ENCODE data around the gene CDK16. TPM values are rescaled to one million over a fixed set of nuclear protein-coding genes. Genes with fewer than 3 reads are reported as not detected.
A peak's percentile ranks its signal among the peaks of the same experiment; 100 is the strongest.

CDK16 gene
- total and polyA plus RNA-seq, 2 of the 13 experiments (the other 11 are each of a cell fraction or from before 2014, with no cell fraction given), result 64.5 to 225 TPM

GRCh38 chrX:47232803-47233332 is 14.4 kb downstream of the CDK16 start, which contains the start of gene USP11 (continued):
- TF ChIP-seq ZNF609 (CRISPR knock-in tag; IDR thresholded peaks at IDR 0.05; ENCODE audit: borderline replicate concordance) (no peak), GATAD2A (CRISPR knock-in tag; IDR thresholded peaks at IDR 0.05) (peak; percentile 13; the same call in 1 of the 2 replicates), ZBTB10 (CRISPR knock-in tag; IDR thresholded peaks at IDR 0.05; ENCODE audit: borderline replicate concordance) (peak; percentile 80; the same call in 1 of the 2 replicates), POLR2G (IDR thresholded peaks at IDR 0.05; ENCODE audit: low read depth, low read length) (peak; percentile 87), ZBTB20 (CRISPR knock-in tag; IDR thresholded peaks at IDR 0.05; ENCODE audit: borderline replicate concordance, low read depth) (0 out of 2 replicates have a peak, but pooled peaks have one; percentile 38), ELF3 (CRISPR knock-in tag; IDR thresholded peaks at IDR 0.05) (peak; percentile 39; the same call in 1 of the 2 replicates), HOXA3 (CRISPR knock-in tag; IDR thresholded peaks at IDR 0.05) (peak; percentile 79), NFAT5 (CRISPR knock-in tag; IDR thresholded peaks at IDR 0.05) (peak; percentile 31; the same call in 1 of the 2 replicates), ZSCAN30 (CRISPR knock-in tag; IDR thresholded peaks at IDR 0.05) (no peak), PITX1 (CRISPR knock-in tag; IDR thresholded peaks at IDR 0.05) (peak; percentile 18; the same call in 1 of the 2 replicates), KDM2A (CRISPR knock-in tag; IDR thresholded peaks at IDR 0.05; ENCODE audit: borderline replicate concordance, low read depth) (peak; percentile 47; the same call in 1 of the 2 replicates), ZNF639 (CRISPR knock-in tag; conservative IDR thresholded peaks at IDR 0.05) (no peak)

All from HepG2 (cell line).